Hematopoietic multipotent progenitor cell treated with erythropoietin and hydrocortisone succinate and interleukin-3 and kit ligand, for 17 days (in vitro differentiated cells): Measurements from ENCODE around the gene C19orf44.
"Not testable (repeated sequence)": the region's sequence is repeated elsewhere in the genome, so short reads cannot be mapped to it uniquely, and the experiment has no call there.

Source experiments
- DNase-seq: peaks from one replicate; pipeline ENCODE4 v3.0.0-alpha.2; 2015; ENCODE audit warnings: low spot score

The C19orf44 gene

DNA sequence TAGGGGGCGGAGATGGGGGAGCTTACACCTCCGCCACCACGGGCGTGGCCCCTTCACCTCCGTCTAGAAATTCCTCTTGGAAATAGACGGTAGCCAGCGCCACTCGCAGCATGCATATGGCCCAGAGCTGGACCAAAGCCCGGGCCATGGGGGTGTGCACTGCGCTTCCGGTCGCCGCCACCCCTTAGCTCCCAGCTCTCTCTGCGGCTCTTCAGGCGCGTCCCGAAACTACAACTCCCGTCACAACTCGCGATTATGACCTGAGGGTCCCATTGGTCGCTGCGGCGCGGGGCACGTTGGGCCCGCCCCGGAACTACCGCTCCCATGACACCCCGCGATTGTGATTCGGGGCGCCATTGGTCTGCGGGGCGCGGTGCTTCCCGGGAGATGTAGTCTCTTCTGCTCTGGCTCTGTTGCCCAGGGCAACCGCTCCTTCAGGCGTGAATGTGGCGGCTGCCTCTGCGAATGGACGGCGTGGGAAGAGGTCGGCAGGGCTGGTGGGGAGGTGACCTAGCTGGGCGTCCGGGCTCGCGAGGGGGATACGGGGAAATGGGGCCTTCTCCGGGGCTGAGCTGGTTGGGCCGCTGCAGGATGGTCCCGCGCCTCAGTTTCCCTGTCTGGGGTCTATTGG is at the start of gene C19orf44, which contains the start of gene CALR3:
TSS of gene C19orf44 (plus strand) at position 413 of the 631 bp plus-strand sequence. CDS start 4,399 bp downstream, outside the sequence.
TSS of gene CALR3 (minus strand) at position 186 of the 631 bp plus-strand sequence. CDS start at position 148, 38 bp downstream.
- DNase-seq = peak; percentile 99

GRCh38 chr19:16446724-16447368 is 49.3 kb upstream of the C19orf44 start:
- DNase-seq = peak; percentile 75

- DNase-seq = not testable (repeated sequence)
These were observed 47.3 kb upstream of the C19orf44 start for GRCh38 chr19:16448872-16449271.

DNA sequence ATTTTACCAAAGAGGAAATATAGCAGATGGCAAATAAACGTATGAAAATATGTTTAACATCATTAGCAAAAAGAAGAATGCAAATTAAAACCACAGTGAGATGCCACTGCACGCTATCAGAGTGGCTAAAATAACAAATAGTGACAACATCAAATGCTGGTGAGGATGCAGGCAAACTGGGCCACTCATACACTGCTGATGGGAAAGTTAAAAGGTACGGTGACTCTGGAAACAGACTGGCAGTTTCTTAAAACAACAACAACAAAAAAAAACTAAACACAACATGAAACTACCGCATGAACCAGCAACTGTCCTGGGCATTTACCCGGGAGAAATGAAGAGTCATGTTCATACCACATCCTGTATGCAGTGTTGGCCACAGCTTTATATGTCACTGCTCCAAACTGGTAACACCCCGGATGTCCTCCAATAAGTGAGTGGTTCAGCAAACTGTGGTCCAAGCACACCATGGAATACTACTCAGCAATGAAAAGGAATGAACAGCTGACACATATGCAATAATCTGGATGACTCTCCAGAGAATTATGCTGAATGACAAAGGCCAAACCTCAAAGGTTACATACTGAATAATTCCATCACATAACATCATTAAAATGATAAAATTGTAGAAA is 46.7 kb upstream of the C19orf44 start:
- peak; percentile 49 for DNase-seq

DNA sequence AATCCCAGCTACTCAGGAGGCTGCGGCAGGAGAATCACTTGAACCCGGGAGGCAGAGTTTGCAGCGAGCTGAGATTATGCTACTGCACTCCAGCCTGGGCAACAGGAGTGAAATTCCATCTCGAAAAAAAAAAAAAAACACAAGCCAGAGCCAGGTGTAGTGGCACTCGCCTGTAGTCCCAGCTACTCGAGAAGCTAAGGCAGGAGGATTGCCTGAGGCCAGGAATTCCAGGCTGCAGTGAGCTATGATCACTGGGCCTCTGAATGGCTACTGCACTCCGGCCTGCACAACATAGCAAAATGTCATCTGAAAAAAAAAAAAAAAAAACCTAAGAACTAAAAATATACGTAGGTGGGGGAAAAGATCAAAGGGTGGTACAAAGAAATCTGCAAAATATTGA is 43.9 kb upstream of the C19orf44 start:
- no peak for DNase-seq

DNA sequence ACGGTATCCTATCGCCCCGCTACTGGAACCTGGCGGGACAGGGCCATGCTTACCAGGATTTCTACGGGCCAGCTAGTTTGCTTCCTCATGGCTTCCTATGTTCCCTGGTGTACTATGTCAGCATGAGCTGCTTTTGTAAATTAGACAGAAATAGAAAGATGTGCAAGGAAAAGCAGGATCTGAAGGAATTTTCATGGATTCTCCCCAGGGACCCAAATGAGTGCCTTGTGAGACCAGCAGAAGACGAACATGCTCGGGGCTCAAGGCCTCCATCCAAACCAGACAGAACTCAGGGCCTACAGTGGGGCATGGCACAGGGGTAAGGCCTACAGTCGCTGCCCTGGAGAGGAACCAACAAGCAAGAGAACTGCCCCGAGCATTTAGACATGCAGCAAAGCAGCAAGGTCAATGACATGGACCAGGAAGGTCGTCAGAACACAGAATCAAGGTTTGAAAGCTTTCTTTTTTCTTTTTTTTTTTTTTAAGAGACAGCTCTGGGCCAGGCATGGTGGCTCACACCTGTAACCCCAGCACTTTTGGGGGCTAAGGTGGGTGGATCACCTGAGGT is 41.8 kb upstream of the C19orf44 start:
- DNase-seq = no peak

DNA sequence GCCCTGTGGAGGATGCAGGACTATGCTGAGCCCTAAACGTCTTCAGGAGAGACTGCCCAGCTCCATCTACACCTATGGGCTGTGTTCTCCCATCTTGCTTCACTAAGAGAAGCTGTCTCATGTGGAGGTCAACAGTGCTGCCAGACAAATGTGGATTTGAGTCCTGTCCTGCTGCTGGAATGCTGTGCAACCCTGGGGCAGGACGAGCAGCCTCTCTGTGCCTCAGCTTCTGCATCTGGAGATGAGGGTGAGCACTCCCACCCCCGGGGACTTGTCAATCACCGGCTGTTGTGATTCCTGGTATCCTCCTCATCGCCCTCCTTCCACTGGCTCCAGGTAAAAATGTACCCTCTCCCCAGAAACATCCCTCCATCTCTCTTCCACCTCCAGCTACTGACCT is 40.7 kb upstream of the C19orf44 start:
- DNase-seq = no peak

DNA sequence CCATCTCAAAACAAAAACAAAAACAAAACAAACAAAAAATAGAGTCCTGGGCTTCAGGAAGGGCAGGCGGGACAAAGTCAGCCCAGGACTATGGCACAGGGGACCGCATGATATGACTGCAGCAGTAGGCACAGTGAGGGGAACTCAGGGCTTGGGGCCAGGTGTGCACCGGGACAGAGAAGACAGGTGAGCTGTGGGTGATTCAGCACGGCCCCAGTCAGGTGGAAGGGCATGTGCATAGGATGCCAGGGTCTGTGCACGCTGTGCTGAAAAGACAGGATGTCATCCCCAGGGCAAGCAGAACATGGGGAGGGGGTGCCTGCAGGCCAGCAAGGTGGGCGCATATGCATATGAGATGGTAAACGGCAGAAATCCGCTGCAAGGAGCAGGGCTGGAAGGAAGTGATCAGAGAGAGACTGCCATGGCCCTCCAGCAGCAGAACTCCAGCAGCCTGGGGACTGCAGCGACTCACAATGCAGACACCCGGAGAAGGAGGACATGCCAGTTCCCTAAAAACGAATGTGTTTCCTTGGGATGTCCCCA is 39.5 kb upstream of the C19orf44 start:
- DNase-seq = no peak

DNA sequence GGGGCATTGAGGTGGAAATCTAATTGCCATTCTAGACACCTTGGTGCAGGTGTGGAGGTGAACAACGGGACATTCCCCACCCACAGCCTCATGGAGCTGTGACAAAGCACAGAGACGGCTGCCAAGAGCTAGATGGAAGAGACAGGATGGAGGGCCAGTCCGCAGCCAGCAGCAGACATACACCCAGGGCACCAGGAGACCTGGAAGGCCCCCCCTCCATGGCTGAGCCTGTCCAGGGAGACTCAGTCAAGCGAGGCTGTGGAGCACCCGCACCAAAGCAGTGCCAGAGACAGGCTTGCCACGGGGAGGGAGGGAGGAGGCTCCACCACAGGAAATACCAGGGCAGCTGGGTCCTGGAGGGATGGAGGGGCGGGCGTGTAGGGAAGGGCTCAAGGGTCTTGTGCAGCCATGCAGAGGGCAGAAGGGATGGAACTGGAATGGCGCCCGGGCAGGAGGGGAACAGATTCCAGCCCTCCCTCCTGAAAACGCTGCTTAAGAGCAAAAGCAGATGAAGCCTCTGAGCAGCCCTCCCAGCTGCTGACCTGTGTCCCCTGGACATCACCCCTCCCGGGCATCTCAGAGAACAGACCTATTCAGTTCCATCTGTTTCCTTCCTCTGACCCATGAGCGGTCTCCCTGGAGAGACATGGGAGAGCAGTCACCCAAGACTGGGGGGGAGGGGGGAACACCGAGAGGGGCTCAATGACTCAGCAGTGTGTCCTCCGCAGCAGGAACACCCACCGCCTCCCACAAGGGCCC is 38.8 kb upstream of the C19orf44 start:
- no peak for DNase-seq

GRCh38 chr19:16457954-16458331 is 38.3 kb upstream of the C19orf44 start:
- DNase-seq = no peak

- DNase-seq = no peak
These were observed 37.5 kb upstream of the C19orf44 start for GRCh38 chr19:16458391-16459341.

DNA sequence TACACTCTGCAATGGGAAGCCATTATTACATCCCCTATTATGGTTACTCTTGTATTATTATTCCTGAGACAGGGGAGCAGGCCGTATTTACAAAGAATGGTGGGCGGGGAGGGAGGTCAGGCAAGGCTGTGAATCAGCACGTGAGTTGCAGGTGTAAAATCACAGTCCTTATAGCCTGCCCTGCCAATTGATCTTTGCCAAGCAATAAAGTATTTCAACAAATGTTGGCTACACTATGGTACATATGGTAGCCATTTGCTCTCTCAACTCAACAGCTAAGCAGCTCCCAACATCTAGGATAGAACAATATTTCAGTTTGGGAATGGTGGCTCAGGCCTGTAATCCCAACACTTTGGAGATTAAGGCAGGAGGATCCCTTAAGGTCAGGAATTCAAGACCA is 36.5 kb upstream of the C19orf44 start:
- DNase-seq = no peak

DNA sequence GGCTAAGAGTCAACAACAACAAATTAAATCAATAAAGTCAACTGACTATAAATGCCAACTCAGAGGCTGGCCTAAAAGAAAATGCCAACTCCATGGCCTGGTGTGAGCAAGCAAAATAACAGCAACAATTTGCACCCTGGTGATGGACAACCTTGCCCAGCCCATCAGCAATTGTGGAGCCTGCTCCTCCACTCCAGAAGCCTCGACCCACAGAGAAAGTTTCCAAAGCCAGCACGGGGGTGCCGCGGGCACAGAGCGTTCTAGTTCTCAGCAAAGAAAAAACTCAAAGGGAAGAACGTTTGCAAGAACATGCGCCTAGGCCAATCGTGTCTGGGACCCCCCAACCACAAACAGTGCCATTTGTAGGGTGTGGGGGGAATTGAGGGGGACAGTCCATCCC is 35.7 kb upstream of the C19orf44 start:
- no peak for DNase-seq

- no peak for DNase-seq
These were observed 34.6 kb upstream of the C19orf44 start for GRCh38 chr19:16461630-16462051.

DNA sequence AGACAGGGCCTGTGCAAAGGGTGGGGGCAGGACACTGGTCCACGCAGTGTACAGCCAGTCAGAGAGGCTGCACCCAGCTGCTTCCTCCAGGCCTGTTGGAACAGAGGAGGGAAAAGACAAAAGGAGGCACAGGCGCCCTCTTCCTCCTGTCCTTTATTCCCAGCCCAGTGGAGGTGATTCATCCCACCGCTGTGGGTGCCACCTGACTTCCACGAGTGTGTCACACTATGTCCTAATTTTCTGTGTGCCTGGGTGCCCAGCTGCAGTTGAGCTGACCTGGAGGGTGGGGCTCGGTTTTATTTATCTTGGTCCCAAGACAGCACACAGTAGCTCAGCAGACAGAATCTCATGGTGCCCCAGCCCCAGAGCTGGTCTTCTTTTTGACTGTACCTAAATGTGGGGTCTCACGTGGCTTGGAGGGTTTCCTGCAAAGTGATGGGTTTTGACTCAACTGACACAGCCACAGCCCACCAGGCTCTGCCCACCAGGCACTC is 33.4 kb upstream of the C19orf44 start:
- DNase-seq = peak; percentile 60

GRCh38 chr19:16463341-16463990 is 32.7 kb upstream of the C19orf44 start:
- no peak for DNase-seq

GRCh38 chr19:16463991-16464575 is 32.1 kb upstream of the C19orf44 start:
- DNase-seq = no peak

DNA sequence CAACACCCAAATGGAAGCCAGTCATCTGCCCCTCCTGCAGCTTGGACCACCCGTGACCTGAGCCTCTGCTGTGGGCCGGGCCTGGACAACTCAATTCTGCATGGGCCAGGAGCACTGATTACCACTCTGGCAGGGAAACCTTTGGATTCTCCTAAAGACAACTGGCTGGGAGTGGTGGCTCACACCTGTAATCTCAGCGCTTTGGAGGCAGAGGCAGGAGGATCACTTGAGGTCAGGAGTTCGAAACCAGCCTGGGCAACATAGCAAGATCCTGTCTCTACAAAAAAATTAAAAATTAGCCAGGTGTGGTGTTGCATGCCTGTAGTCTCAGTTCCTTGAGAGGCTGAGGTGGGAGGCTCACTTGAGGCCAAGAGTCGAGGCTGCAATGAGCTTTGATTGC is 31.0 kb upstream of the C19orf44 start:
- no peak for DNase-seq

- not testable (repeated sequence) for DNase-seq
These were observed 29.3 kb upstream of the C19orf44 start for GRCh38 chr19:16466802-16467427.
